Pancreas (tissue), 10 donors: ENCODE results near the gene FKTN. TPM values are rescaled to one million over a fixed set of nuclear protein-coding genes. Genes with fewer than 3 reads are reported as not detected.

Source experiments
- ATAC-seq, 4 donors: fragments of 200-7000 bp; cut with Tn5 transposase; one replicate each; pipeline versions ENCODE4 v1.8.0 to v1.9.1; 2020; ENCODE audit warnings: mild to moderate bottlenecking in 4 of 4, moderate library complexity in 4 of 4
- DNase-seq, 6 donors: peaks; one replicate each; pipeline ENCODE4 v3.0.0-alpha.2; 2020
- FAIRE-seq: peaks from 2 replicates; lab custom pipeline; 2012; peaks lifted over from hg19 to GRCh38; lab: Jason Lieb, UNC
- H3K27ac ChIP-seq, 4 donors: fragments of 200-600 bp; sonication (generic); 1 replicate in 3 of 4; 2 replicates in 1 of 4; pipeline versions ENCODE4 v1.5.0 to v1.8.0; 2020
- H3K27me3 ChIP-seq, 4 donors: fragments of 200-600 bp; one replicate each; pipeline ENCODE4 v1.8.0; 2021
- H3K36me3 ChIP-seq, 3 donors: fragments of 200-600 bp; sonication (generic) in 1 of 3; one replicate each; pipeline versions ENCODE4 v1.5.0 to v1.8.0; 2020 to 2021
- H3K4me1 ChIP-seq, 3 donors: fragments of 200-600 bp; one replicate each; pipeline ENCODE4 v1.8.0; 2021
- H3K4me3 ChIP-seq, 4 donors: fragments of 200-600 bp; sonication (generic) in 2 of 4; one replicate each; pipeline versions ENCODE4 v1.5.0 to v1.8.0; 2020 to 2021
- H3K9me3 ChIP-seq, 4 donors: fragments of 200-600 bp; one replicate each; pipeline ENCODE4 v1.8.0; 2021
- CTCF ChIP-seq, 4 donors: fragments of 200-600 bp; sonication (generic) in 3 of 4; IDR thresholded peaks; one replicate each; pipeline versions ENCODE4 v1.5.0 to v1.8.0; 2021; ENCODE audit warnings: antibody characterized with exemption in 4 of 4
- WGBS, 2 donors: extraction: QIAGEN DNeasy Blood & Tissue Kit; methylation state at CpG; one replicate each; pipeline ENCODE4 v1.1.7; 2013; 5-methylcytosine and 5-hydroxymethylcytosine counted together
- intact Hi-C, 3 donors: fragments of 100-400 bp; cut with DNase I; formaldehyde crosslinking; loops; one replicate each; pipeline versions ENCODE4 v1.11.1 to v1.14.2; 2022
- polyA plus RNA-seq, 2 donors: library from polyadenylated mRNA; stranded (reverse); fragments of 200-250 nt; gene quantifications; one replicate each; pipeline ENCODE4 v1.2.3, GENCODE V29; 2013
- total RNA-seq, 6 donors: library from RNA; stranded (reverse); fragmentation: NEBNext Ultra II Directional in 4 of 6; extraction: Animal tissue kit (Norgen Biotek cat#: 25700) in 4 of 6; gene quantifications; one replicate each; pipeline versions ENCODE4 v1.2.1 to v1.2.4, GENCODE V29; 2021 to 2023
- donor health status: healthy with polysubstance abuse.
- donor health status: DM: no; HTN: no; CAD: no; lungs with moderate emphysema.
- donor health status: DM: no; HTN: no; CAD: no.
- donor health status: control.
- donor health status: control.
- donor health status: Bipolar disorder and iron deficiency.
- donor health status: DM: yes; HTN: yes; CAD: no.
- donor health status: DM: no; HTN: no; CAD: no.
- donor health status: DM: no; HTN: no; CAD: no.
- donor health status: DM: yes; HTN: yes; CAD: no.

The FKTN gene
- total and polyA plus RNA-seq, 8 donors: 3.7 to 10.6 (median 7.7) TPM

GRCh38 chr9:105670315-105670714, 112.4 kb downstream of the FKTN start:
- H3K27ac ChIP-seq: no peak overlapping the region
- FAIRE-seq: no peak
- intact Hi-C loops: no loop called here
- no peak for ATAC-seq
- 69 to 70% methylated on average over 3 of the region's 3 CpGs for WGBS, 2 donors
- H3K4me3 ChIP-seq: no peak overlapping the region
- H3K4me1 ChIP-seq: no peaks in the 10 kb centered on the region
- no peaks in the 10 kb centered on the region for H3K27me3 ChIP-seq
- no peaks in the 10 kb centered on the region for H3K36me3 ChIP-seq
- no peaks in the 10 kb centered on the region for H3K9me3 ChIP-seq
- TF ChIP-seq CTCF (IDR thresholded peaks at IDR 0.05): no peak
- DNase-seq: no peak

GRCh38 chr9:105670775-105671174, 112.8 kb downstream of the FKTN start:
- Histone ChIP-seq H3K27me3 (no peaks in the 10 kb centered on the region), H3K36me3 (no peaks in the 10 kb centered on the region), H3K4me3 (no peak overlapping the region), H3K27ac (no peak overlapping the region), H3K9me3 (no peaks in the 10 kb centered on the region), H3K4me1 (no peaks in the 10 kb centered on the region)
- ATAC-seq: no peak
- FAIRE-seq: no peak
- no peak for TF ChIP-seq CTCF (IDR thresholded peaks at IDR 0.05)
- DNase-seq: no peak
- 54 to 64% methylated on average over 3 of the region's 3 CpGs for WGBS, 2 donors
- intact Hi-C loops: no loop called here

- no peaks in the 10 kb centered on the region for H3K36me3 ChIP-seq
These were observed 114.8 kb downstream of the FKTN start for GRCh38 chr9:105672711-105673234.

GRCh38 chr9:105673850-105674387, 116.0 kb downstream of the FKTN start:
- DNase-seq (no peak), ATAC-seq (no peak), FAIRE-seq (no peak)
- no peak for TF ChIP-seq CTCF (IDR thresholded peaks at IDR 0.05)
- Histone ChIP-seq H3K9me3 (no peaks in the 10 kb centered on the region), H3K36me3 (no peaks in the 10 kb centered on the region), H3K27ac (no peak overlapping the region), H3K4me1 (no peaks in the 10 kb centered on the region), H3K27me3 (no peaks in the 10 kb centered on the region), H3K4me3 (no peak overlapping the region)
- intact Hi-C loops: no loop called here
- whole genome bisulfite sequencing, 2 donors: 74 to 78% methylated on average over 3 of the region's 3 CpGs

More at GRCh38 chr9:105672711-105673234, 114.8 kb downstream of the FKTN start:
- Histone ChIP-seq H3K4me1 (no peaks in the 10 kb centered on the region), H3K9me3 (no peaks in the 10 kb centered on the region), H3K4me3 (no peak overlapping the region), H3K27me3 (no peaks in the 10 kb centered on the region), H3K27ac (no peak overlapping the region)
- no peak for TF ChIP-seq CTCF (IDR thresholded peaks at IDR 0.05)
- intact Hi-C loops: no loop called here
- DNase-seq (no peak), ATAC-seq (no peak), FAIRE-seq (no peak)
- 42 to 45% methylated on average over 3 of the region's 3 CpGs for WGBS, 2 donors

GRCh38 chr9:105676351-105676923, 118.5 kb downstream of the FKTN start:
- Histone ChIP-seq H3K27me3 (no peaks in the 10 kb centered on the region), H3K27ac (no peak overlapping the region), H3K4me3 (no peak overlapping the region), H3K9me3 (no peaks in the 10 kb centered on the region), H3K36me3 (no peaks in the 10 kb centered on the region), H3K4me1 (no peaks in the 10 kb centered on the region)
- ATAC-seq (no peak), DNase-seq (no peak), FAIRE-seq (no peak)
- intact Hi-C loops: no loop called here
- no peak for TF ChIP-seq CTCF (IDR thresholded peaks at IDR 0.05)
- WGBS, 2 donors: 64 to 67% methylated on average over 6 of the region's 6 CpGs
